ENCODE results near the gene NTMT1.

Gene NTMT1

DNA sequence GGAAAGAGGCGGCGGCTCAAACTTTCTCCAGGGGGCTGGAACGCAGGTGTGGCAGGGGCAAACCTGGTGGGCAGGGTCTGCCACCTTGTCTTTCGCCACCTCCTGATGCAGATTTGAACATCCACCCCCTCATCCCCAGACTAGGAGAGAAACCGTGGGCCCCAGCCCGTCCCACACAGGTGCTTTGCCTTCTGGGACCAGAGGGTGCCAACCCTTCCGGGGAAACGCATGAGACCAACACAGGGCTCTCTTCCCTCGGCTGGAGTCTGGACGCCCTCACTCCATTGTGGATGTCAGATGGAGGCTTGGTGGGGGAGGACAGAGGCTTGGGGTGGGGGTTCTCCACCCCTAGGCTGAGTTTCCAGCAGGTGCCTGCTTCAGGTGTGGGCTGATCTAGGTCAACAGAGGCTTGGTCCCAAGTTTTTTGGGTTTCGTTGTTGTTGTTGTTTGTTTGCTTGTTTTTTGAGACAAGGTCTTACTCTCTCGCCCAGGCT is 14.6 kb upstream of the NTMT1 start:
- DNase-seq (ENCODE audit: low read depth in 2 of 2) = no peak
- peak overlapping the region in 1 of 2 donors; percentile 61 for H3K4me3 ChIP-seq (replicated peaks in 1 of 2; ENCODE audit: low read depth in 2 of 2, low read length in 2 of 2)
- TF ChIP-seq, protein P1, sequence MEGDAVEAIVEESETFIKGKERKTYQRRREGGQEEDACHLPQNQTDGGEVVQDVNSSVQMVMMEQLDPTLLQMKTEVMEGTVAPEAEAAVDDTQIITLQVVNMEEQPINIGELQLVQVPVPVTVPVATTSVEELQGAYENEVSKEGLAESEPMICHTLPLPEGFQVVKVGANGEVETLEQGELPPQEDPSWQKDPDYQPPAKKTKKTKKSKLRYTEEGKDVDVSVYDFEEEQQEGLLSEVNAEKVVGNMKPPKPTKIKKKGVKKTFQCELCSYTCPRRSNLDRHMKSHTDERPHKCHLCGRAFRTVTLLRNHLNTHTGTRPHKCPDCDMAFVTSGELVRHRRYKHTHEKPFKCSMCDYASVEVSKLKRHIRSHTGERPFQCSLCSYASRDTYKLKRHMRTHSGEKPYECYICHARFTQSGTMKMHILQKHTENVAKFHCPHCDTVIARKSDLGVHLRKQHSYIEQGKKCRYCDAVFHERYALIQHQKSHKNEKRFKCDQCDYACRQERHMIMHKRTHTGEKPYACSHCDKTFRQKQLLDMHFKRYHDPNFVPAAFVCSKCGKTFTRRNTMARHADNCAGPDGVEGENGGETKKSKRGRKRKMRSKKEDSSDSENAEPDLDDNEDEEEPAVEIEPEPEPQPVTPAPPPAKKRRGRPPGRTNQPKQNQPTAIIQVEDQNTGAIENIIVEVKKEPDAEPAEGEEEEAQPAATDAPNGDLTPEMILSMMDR (IDR thresholded peaks at IDR 0.05; ENCODE audit: low read depth, low read length) = no peak

DNA sequence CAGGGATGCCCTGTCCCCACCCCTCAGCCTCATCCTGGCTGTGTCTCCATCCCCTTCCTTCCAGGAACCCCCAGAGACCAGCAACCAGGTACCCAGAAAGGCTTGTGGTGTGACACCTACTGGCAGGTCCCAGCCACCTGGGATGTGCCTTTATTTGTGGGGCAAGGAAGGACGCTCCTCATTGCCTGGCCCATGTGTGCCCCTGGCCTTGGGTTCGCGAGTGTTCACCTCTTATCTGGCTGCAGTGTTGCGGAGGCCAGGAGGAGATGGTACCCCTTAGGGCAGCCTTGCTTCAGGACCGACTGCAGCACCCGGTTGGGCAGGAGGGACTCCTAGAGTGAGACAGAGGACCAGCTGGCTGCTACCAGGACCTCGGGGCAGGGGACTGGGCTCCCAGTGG is 13.8 kb upstream of the NTMT1 start:
- TF ChIP-seq, protein P1 (IDR thresholded peaks at IDR 0.05; ENCODE audit: low read depth, low read length) = no peak
- no peak overlapping the region for H3K4me3 ChIP-seq (replicated peaks in 1 of 2; ENCODE audit: low read depth in 2 of 2, low read length in 2 of 2)
- DNase-seq (ENCODE audit: low read depth in 2 of 2) = no peak

DNA sequence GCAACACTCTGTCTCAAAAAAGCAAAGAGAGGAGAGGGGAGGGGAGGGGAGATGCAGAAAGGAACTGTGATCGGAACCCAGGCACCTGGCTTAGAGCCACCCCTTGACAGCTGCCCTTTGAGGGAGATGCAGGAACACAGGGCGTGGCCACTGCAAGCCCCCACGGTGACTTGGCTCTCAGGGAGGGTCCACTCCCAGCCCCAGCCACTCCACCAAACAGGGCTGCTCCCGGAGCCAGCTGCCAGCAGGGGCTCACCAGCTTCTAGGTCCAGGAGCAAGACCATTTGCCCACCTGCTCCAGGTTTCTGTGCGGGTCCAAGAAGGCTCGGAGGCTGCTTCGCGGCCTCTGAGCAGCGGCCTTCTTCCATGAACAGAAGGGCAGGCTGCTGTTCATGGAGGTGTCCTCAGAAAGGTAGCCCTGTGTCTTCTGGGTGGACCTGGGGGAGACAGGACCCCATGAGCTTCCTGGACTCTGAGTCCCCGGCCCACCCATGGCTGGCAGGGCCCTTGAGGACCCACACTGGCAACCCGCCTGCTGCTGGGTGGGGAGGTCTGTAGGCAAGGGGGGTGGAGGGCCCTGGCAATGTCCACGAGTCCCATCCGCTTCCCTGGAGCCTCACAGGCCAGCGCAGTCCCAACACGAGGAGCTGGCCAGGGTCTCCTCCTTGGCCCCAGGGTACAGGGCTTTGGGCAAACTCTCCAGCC is 13.0 kb upstream of the NTMT1 start:
- no peak overlapping the region for H3K4me3 ChIP-seq (replicated peaks in 1 of 2; ENCODE audit: low read depth in 2 of 2, low read length in 2 of 2)
- no peak for DNase-seq (ENCODE audit: low read depth in 2 of 2)
- TF ChIP-seq, protein P1 (IDR thresholded peaks at IDR 0.05; ENCODE audit: low read depth, low read length) = no peak

GRCh38 chr9:129613520-129614175 is 12.3 kb upstream of the NTMT1 start:
- H3K4me3 ChIP-seq (replicated peaks in 1 of 2; ENCODE audit: low read depth in 2 of 2, low read length in 2 of 2) = no peak overlapping the region
- no peak for DNase-seq (ENCODE audit: low read depth in 2 of 2)

DNA sequence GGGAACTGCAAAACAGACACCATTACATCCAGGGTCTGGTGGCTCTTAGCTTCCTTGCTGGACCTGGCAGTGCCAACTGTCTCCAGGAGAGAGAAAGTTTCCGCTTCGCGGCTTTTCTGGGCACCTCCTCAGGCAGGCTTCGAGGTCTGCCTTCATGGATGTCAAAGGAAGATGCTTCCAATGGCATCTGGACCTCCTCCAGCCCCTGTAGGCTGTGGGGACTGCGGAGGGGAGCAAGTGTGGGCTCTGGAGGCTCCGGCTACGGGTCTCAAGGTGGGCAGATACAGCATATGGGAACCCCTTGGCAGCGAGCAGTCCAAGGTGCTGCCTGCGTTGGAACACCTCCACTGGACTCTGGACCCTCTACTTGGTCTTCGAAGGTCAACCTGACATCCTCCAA is 11.0 kb upstream of the NTMT1 start:
- no peak overlapping the region for H3K4me3 ChIP-seq (replicated peaks in 1 of 2; ENCODE audit: low read depth in 2 of 2, low read length in 2 of 2)
- no peak for DNase-seq (ENCODE audit: low read depth in 2 of 2)
- TF ChIP-seq, protein P1 (IDR thresholded peaks at IDR 0.05; ENCODE audit: low read depth, low read length) = no peak

More at GRCh38 chr9:129613520-129614175, 12.3 kb upstream of the NTMT1 start:
- TF ChIP-seq, protein P1 (IDR thresholded peaks at IDR 0.05; ENCODE audit: low read depth, low read length) = no peak

DNA sequence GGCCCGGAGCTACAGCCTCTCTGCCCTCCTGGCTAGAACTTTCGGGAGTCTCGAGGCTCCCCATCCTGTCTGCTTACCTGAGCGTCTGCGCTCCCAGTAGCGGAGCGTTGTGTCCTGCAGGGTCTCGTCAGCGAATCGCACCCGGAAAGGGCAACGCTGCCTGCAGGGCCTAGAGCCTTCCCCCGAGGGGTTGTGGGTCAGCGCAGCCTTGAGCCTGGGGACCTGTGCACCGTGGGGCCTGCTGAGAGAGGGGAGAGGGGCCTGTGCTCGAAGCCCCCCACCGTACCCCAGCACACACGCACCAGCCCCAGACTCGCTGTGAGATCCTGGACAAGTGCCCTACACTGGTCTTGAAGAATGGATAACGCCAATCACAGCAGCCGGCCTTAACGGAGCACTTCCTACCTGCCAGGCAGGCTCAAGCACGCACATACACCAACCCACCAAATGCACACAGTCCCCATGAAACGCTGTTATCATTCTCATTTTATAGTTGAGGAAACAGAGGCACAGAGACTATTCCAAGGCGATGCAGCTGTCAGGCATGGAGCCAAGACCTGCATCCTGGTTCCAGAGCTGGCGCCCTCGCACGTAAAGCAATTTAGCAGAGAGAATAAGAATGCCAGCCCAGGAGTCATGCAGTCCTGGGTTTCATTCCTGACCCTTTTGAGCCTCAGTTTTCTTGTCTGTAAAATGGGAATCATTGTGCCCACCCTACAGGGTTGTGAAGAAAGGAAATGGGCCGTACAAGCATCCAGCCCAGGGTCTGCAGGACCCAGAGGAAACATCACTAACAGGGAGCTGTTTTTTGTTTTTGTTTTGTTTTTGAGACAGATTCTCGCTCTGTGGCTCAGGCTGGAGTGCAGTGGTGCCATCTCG is 10.3 kb upstream of the NTMT1 start:
- no peak overlapping the region for H3K4me3 ChIP-seq (replicated peaks in 1 of 2; ENCODE audit: low read depth in 2 of 2, low read length in 2 of 2)
- DNase-seq (ENCODE audit: low read depth in 2 of 2) = no peak
- TF ChIP-seq, protein P1 (IDR thresholded peaks at IDR 0.05; ENCODE audit: low read depth, low read length) = no peak
